WTC11 (cell line): ENCODE data around the gene KDM5B. TPM values are rescaled to one million over a fixed set of nuclear protein-coding genes. Genes with fewer than 3 reads are reported as not detected.
A peak's percentile ranks its signal among the peaks of the same experiment; 100 is the strongest.

Source experiments
- ATF1 ChIP-seq: sonication (generic); formaldehyde crosslinking; IDR thresholded peaks from 2 replicates; pipeline ENCODE4 v1.8.1; 2023; ENCODE audit warnings: mild to moderate bottlenecking, moderate library complexity, missing genetic modification reagents
- CBFB ChIP-seq: sonication (generic); formaldehyde crosslinking; IDR thresholded peaks from 2 replicates; pipeline ENCODE4 v1.8.1; 2022; ENCODE audit warnings: mild to moderate bottlenecking, low read depth, missing genetic modification reagents
- E2F1 ChIP-seq: sonication (generic); formaldehyde crosslinking; IDR thresholded peaks from 2 replicates; pipeline ENCODE4 v1.8.0; 2022; ENCODE audit warnings: mild to moderate bottlenecking, missing genetic modification reagents
- ERG ChIP-seq: fragments of 250-450 bp; sonication (Bioruptor Pico); IDR thresholded peaks from 2 replicates; pipeline ENCODE4 v1.8.0; 2021; ENCODE audit warnings: mild to moderate bottlenecking
- FOXK1 ChIP-seq: sonication (generic); formaldehyde crosslinking; IDR thresholded peaks from 2 replicates; pipeline ENCODE4 v1.8.0; 2022; ENCODE audit warnings: mild to moderate bottlenecking, moderate library complexity, missing genetic modification reagents
- HMGXB4 ChIP-seq: sonication (generic); formaldehyde crosslinking; IDR thresholded peaks from 2 replicates; pipeline ENCODE4 v1.8.1; 2023; ENCODE audit warnings: mild to moderate bottlenecking, moderate library complexity, missing genetic modification reagents
- JUN ChIP-seq: sonication (generic); formaldehyde crosslinking; IDR thresholded peaks from 2 replicates; pipeline ENCODE4 v1.8.0; 2023; ENCODE audit warnings: mild to moderate bottlenecking, missing genetic modification reagents
- KAT7 ChIP-seq: sonication (generic); formaldehyde crosslinking; IDR thresholded peaks from 2 replicates; pipeline ENCODE4 v1.8.1; 2023; ENCODE audit warnings: missing genetic modification reagents, mild to moderate bottlenecking, borderline replicate concordance
- MXD4 ChIP-seq: fragments of 250-450 bp; sonication (Bioruptor Pico); IDR thresholded peaks from 2 replicates; pipeline ENCODE4 v1.8.0; 2021; ENCODE audit warnings: mild to moderate bottlenecking, moderate library complexity, borderline replicate concordance
- NFE2L1 ChIP-seq: sonication (generic); formaldehyde crosslinking; IDR thresholded peaks from 2 replicates; pipeline ENCODE4 v1.8.1; 2023; ENCODE audit warnings: missing genetic modification reagents
- PRDM15 ChIP-seq: sonication (generic); formaldehyde crosslinking; IDR thresholded peaks from 2 replicates; pipeline ENCODE4 v1.8.0; 2022; ENCODE audit warnings: missing genetic modification reagents
- SMAD3 ChIP-seq: sonication (generic); formaldehyde crosslinking; IDR thresholded peaks from 2 replicates; pipeline ENCODE4 v1.8.0; 2022; ENCODE audit warnings: missing genetic modification reagents, mild to moderate bottlenecking, borderline replicate concordance
- TCF7 ChIP-seq: sonication (generic); formaldehyde crosslinking; IDR thresholded peaks from 2 replicates; pipeline ENCODE4 v1.8.0; 2022; ENCODE audit warnings: mild to moderate bottlenecking, low read depth, missing genetic modification reagents, moderate library complexity
- TEAD4 ChIP-seq: sonication (generic); formaldehyde crosslinking; IDR thresholded peaks from 2 replicates; pipeline ENCODE4 v1.8.0; 2022; ENCODE audit warnings: mild to moderate bottlenecking, missing genetic modification reagents
- ZBTB21 ChIP-seq: sonication (generic); formaldehyde crosslinking; IDR thresholded peaks from 2 replicates; pipeline ENCODE4 v1.8.1; 2023; ENCODE audit warnings: mild to moderate bottlenecking, missing genetic modification reagents, borderline replicate concordance
- ZNF121 ChIP-seq: sonication (generic); formaldehyde crosslinking; IDR thresholded peaks from 2 replicates; pipeline ENCODE4 v1.8.0; 2023; ENCODE audit warnings: missing genetic modification reagents
- ZNF263 ChIP-seq: sonication (generic); formaldehyde crosslinking; IDR thresholded peaks from 2 replicates; pipeline ENCODE4 v1.8.1; 2022; ENCODE audit warnings: low read depth, mild to moderate bottlenecking, moderate library complexity, missing genetic modification reagents
- ZNF416 ChIP-seq: fragments of 250-450 bp; sonication (Bioruptor Pico); IDR thresholded peaks from 2 replicates; pipeline ENCODE4 v1.9.0; 2021; ENCODE audit warnings: mild to moderate bottlenecking, inconsistent platforms
- total RNA-seq: library from RNA; stranded (reverse); gene quantifications from 3 replicates; pipeline ENCODE4 v1.2.3, GENCODE V29; 2021
- TF ChIP-seq, protein P1 (sequence below): fragments of 250-450 bp; sonication (Bioruptor Pico); IDR thresholded peaks from 2 replicates; pipeline ENCODE4 v1.9.0; 2021; ENCODE audit warnings: mild to moderate bottlenecking
- TF ChIP-seq, protein P2 (sequence below): sonication (generic); formaldehyde crosslinking; IDR thresholded peaks from 2 replicates; pipeline ENCODE4 v1.8.0; 2023; ENCODE audit warnings: mild to moderate bottlenecking, missing genetic modification reagents
- TF ChIP-seq, protein P3 (sequence below): sonication (generic); formaldehyde crosslinking; IDR thresholded peaks from 2 replicates; pipeline ENCODE4 v1.8.0; 2023; ENCODE audit warnings: missing genetic modification reagents

The KDM5B gene
- total RNA-seq, 1 experiment from 2014 or later = 222 TPM

- TF ChIP-seq ZNF263 (CRISPR knock-in tag) (no peak), KAT7 (CRISPR knock-in tag) (no peak), ZBTB21 (CRISPR knock-in tag) (no peak), HMGXB4 (peak; percentile 51; the same call in 1 of the 2 replicates), ERG (CRISPR knock-in tag) (no peak), NFE2L1 (no peak), ZNF121 (CRISPR knock-in tag) (no peak), ATF1 (CRISPR knock-in tag) (no peak), MXD4 (CRISPR knock-in tag) (no peak), TCF7 (CRISPR knock-in tag) (no peak), PRDM15 (CRISPR knock-in tag) (0 out of 2 replicates have a peak, but pooled peaks have one; percentile 28), TEAD4 (CRISPR knock-in tag) (no peak), E2F1 (CRISPR knock-in tag) (0 out of 2 replicates have a peak, but pooled peaks have one; percentile 51), CBFB (CRISPR knock-in tag) (no peak), SMAD3 (CRISPR knock-in tag) (peak; percentile 65; the same call in 1 of the 2 replicates), ZNF416 (no peak), FOXK1 (CRISPR knock-in tag) (no peak; the same call in 1 of the 2 replicates), JUN (CRISPR knock-in tag) (no peak)
- TF ChIP-seq, protein P1, sequence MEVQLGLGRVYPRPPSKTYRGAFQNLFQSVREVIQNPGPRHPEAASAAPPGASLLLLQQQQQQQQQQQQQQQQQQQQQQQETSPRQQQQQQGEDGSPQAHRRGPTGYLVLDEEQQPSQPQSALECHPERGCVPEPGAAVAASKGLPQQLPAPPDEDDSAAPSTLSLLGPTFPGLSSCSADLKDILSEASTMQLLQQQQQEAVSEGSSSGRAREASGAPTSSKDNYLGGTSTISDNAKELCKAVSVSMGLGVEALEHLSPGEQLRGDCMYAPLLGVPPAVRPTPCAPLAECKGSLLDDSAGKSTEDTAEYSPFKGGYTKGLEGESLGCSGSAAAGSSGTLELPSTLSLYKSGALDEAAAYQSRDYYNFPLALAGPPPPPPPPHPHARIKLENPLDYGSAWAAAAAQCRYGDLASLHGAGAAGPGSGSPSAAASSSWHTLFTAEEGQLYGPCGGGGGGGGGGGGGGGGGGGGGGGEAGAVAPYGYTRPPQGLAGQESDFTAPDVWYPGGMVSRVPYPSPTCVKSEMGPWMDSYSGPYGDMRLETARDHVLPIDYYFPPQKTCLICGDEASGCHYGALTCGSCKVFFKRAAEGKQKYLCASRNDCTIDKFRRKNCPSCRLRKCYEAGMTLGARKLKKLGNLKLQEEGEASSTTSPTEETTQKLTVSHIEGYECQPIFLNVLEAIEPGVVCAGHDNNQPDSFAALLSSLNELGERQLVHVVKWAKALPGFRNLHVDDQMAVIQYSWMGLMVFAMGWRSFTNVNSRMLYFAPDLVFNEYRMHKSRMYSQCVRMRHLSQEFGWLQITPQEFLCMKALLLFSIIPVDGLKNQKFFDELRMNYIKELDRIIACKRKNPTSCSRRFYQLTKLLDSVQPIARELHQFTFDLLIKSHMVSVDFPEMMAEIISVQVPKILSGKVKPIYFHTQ (CRISPR knock-in tag) = no peak
- TF ChIP-seq, protein P2, sequence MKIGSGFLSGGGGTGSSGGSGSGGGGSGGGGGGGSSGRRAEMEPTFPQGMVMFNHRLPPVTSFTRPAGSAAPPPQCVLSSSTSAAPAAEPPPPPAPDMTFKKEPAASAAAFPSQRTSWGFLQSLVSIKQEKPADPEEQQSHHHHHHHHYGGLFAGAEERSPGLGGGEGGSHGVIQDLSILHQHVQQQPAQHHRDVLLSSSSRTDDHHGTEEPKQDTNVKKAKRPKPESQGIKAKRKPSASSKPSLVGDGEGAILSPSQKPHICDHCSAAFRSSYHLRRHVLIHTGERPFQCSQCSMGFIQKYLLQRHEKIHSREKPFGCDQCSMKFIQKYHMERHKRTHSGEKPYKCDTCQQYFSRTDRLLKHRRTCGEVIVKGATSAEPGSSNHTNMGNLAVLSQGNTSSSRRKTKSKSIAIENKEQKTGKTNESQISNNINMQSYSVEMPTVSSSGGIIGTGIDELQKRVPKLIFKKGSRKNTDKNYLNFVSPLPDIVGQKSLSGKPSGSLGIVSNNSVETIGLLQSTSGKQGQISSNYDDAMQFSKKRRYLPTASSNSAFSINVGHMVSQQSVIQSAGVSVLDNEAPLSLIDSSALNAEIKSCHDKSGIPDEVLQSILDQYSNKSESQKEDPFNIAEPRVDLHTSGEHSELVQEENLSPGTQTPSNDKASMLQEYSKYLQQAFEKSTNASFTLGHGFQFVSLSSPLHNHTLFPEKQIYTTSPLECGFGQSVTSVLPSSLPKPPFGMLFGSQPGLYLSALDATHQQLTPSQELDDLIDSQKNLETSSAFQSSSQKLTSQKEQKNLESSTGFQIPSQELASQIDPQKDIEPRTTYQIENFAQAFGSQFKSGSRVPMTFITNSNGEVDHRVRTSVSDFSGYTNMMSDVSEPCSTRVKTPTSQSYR (CRISPR knock-in tag) = no peak
- TF ChIP-seq, protein P3, sequence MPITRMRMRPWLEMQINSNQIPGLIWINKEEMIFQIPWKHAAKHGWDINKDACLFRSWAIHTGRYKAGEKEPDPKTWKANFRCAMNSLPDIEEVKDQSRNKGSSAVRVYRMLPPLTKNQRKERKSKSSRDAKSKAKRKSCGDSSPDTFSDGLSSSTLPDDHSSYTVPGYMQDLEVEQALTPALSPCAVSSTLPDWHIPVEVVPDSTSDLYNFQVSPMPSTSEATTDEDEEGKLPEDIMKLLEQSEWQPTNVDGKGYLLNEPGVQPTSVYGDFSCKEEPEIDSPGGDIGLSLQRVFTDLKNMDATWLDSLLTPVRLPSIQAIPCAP (CRISPR knock-in tag) = no peak
These were observed 97.9 kb downstream of the KDM5B start, which contains the start of gene SYT2 (continued) for GRCh38 chr1:202710070-202711045.
